ENCODE measurements around the gene RPL37A.

Gene RPL37A

DNA sequence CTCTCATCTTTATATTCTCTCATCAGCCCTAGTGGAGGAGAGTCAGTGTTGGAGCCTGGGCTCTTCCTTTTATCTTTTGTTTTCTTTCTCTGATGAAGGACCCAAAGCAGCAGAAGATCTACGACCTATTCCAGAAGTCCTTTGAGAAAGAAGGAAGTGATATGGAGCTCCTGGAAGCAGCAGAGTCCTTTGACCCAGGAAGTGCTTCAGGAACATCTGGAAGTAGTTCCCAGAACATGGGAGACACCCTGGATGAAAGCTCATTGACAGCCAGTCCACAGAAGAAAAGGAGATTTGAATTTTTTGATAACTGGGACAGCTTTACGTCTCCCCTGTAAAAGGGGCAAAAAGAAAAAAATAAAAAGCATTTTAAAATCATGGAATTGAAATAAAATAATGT lies 16.0 kb upstream of the RPL37A start:
- no peak for DNase-seq

DNA sequence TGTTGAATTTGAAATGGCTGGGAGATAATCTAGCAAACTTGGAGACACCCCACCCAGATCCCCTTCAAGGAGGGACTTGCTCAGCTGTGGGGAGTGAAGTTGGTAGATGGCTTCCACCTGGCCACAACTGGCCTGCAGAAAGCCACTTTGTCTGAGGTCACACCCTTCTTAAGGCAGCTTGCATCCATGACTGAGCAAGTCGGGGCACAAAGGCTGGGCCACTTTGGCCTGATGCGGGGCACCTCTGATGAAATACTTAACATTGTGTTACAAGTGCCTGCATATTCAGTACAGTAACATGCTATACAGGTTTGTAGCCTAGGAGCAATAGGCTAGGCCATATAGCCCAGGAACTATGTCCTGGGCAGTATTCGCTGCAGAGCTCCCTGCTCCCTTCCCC lies 13.4 kb upstream of the RPL37A start:
- no peak for DNase-seq

- no peak for DNase-seq
Observed at GRCh38 chr2:216485745-216486144, 12.9 kb upstream of the RPL37A start.

GRCh38 chr2:216486271-216486670 lies 12.4 kb upstream of the RPL37A start:
- no peak for DNase-seq

DNA sequence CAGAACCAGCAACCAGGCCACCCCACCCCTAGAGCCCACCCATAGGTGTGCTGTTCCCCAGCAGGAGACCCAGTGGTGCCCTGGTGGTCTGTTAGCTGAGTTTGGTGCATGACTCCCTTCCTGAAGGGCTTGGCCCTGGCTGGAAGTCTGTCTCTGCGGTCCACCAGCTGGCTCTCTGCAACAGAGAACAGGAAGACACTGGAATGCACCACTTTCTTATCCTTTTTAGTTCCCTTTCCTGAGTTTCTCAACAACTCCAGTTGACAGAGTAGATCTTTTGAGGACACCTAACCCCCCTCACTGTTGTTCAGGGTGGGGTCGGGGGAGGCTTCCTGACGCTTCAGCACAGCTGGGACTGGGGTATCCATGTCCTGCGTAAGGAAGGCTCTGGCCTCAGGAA lies 11.9 kb upstream of the RPL37A start:
- DNase-seq = no peak

DNA sequence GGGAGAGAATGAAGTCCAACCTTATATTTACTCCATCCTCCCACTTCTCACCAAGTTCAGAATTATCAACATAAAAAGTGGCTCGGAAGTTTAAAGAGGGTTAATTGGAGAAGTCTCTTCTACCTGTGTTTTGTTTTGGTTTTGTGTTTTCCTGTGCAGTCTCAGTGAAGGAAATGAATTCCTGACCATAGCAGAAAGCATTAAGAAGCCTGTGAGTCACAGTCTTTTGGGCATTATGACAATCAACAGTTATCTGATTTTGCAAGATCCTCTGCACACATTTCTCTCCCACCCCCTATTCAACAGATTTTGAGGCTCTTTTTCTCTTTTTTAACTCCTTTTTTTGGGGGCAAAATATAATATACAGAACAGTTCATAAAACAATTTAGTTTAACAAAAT lies 8.6 kb upstream of the RPL37A start:
- DNase-seq = no peak

GRCh38 chr2:216491793-216492596 lies 6.6 kb upstream of the RPL37A start:
- DNase-seq = peak; percentile 37

- peak; percentile 49 for DNase-seq
Observed at GRCh38 chr2:216492597-216493333, 5.9 kb upstream of the RPL37A start.

- DNase-seq = no peak
Observed at GRCh38 chr2:216493334-216493685, 5.3 kb upstream of the RPL37A start.

DNA sequence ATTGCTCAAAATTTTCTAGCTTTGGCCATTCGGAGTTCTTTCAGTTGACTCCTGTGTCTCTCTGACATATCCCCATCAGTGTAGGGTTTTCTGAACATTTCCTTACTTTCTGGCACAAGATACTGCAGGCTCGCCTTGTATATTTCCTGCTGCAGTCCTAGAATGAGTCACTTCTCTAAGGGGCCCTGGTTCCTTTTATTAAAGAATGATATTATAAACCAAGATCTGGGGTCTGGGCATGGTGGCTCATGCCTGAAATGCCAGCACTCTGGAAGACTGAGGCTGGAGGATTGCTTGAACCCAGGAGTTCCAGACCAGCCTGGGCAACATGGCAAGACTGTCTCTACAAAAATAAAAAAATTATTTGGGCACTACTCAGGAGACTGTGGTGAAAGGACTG lies 3.0 kb upstream of the RPL37A start:
- no peak for DNase-seq

DNA sequence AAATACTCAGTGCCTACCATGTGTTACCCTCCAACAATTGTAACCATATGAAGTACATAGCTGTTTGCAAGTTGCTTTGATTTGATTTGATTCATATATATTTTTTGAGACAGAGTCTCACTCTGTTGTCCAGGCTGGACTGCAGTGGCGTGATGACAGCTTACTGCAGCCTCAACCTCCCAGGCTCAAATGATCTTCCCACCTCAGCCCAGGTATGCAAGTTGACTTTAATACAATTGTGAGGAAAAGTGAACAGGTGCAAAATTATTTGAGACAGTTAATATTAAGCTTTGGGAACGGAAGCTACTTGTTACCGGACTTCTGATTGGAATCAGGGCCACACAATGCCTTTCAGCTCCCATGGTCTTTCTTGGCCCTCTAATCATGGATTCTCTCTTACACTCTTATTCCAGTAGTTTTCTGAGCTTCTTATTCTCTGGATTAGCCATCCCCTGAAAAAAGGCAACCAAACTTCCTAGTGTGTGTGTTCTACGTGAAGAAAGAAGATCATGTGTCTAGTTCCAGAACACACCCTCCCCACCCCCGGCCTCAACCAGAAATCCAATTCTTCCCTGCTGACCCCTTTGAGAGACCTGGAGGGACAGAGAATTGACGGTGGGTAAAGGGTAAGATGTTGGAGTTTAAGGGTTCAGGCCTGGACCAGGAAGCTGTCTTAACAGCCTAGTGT lies 1.1 kb upstream of the RPL37A start:
- DNase-seq = no peak

DNA sequence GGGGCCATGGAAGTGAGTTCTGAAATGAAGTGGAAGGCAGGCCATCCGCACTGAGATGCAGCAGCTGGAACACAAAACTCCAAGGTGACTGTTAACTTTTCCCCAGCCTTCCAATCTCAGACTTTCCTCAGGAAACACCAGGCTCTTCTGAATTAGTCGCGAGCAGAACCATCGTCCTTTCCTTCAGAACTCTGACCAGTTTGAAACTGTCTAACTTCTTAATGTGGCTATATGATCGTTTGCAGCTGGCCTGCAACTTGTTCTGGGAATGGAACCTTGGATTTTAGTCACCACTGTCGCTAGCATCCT lies 620 bp upstream of the RPL37A start:
- DNase-seq = no peak

DNA sequence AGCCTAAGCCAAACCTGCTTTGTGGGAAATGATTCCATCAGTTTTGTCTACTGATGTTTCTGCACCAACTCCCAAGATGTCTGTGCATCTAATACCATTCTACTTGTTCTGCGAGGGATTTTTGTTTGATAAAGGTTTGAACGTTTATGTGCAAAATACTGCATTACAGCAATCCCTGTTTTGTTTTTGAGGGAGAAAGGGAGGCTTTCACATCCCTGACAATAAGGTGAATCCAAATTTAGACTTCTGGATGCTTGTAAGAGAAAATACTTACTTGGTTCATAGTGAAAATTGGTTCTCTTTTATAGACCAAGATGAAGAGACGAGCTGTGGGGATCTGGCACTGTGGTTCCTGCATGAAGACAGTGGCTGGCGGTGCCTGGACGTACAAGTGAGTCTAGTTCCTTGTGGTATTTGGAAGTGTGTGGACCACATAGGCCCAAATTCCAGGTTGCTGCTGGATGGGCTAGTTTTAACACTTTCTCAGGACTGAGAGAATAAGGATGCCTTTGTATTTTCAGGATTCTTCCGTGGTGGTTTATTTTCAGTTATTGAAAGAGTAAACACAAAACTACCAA lies 1.1 kb downstream of the RPL37A start:
- DNase-seq = no peak

DNA sequence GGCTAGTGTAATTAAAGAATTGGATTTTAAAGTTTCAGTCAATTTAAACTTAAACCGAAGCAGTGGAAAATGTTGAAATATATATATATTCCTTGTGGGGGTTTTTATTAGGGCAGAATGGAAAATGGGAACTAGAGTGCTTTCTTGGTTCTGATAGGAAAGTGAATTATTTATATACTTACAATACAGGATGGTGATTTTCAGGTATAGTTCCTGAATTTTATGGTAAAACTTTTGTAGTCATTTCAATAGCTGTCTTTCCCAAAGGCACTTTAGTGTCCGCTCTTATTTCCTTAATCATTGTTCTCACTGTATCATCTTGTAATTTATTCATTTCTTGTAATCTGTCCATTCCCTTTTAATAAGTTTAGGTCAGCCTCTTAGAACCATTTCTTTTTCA lies 1.9 kb downstream of the RPL37A start:
- no peak for DNase-seq

GRCh38 chr2:216501854-216502253 lies 3.2 kb downstream of the RPL37A start:
- DNase-seq = no peak

GRCh38 chr2:216502381-216503158 lies 3.9 kb downstream of the RPL37A start:
- DNase-seq = no peak

DNA sequence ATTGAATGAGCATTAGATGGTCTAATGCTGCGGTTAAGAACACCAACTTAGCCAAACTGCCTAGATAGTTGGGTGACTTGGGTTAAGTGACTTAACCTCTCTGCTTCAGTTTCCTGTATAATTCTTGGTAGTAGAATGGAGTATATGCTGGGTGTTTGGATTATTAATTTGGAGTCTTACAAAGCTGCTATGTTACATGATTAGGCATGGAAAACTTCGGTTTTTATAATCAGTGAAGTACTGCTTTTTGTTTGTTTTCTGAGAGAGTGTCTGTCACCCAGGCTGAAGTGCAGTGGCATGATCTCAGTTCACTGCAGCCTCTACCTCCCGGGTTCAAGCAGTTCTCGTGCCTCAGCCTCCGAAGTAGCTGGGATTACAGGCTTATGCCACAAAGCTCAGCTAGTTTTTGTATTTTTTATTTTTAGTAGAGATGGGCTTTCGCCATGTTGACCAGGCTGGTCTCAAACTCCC lies 4.5 kb downstream of the RPL37A start:
- DNase-seq = no peak

DNA sequence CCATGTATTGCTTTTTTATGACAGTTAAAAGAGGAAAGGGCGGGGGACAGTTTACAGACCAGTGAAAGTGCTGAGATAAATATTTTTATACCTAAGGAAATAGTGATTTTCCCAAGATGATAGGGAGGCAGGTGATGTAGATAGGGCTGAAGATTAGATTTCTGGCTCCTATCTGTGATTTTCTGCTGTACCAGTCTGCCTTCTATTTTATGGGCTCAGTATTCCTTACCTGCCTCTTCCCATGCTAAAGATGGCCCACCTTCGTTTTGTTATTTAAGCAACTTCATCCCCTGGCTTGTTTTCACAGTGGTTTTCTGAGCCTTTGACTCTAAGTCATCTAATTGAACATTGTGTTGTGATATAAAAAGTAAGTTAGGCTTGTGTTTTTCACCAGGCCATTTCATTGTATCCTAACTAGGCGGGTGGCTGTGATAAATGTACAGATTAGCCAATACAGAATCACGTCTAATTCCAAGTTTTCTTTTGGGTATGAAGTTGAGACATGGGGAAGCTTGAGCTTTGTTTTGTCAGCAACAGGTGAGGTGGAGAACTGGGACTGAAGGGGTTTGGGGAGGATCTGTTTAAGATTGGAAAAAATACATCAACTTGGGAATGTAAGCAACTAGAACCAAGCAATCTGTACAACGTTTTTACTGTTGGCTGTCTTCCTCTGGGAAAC lies 5.2 kb downstream of the RPL37A start:
- no peak for DNase-seq

GRCh38 chr2:216504376-216504762 lies 5.7 kb downstream of the RPL37A start:
- DNase-seq = no peak

DNA sequence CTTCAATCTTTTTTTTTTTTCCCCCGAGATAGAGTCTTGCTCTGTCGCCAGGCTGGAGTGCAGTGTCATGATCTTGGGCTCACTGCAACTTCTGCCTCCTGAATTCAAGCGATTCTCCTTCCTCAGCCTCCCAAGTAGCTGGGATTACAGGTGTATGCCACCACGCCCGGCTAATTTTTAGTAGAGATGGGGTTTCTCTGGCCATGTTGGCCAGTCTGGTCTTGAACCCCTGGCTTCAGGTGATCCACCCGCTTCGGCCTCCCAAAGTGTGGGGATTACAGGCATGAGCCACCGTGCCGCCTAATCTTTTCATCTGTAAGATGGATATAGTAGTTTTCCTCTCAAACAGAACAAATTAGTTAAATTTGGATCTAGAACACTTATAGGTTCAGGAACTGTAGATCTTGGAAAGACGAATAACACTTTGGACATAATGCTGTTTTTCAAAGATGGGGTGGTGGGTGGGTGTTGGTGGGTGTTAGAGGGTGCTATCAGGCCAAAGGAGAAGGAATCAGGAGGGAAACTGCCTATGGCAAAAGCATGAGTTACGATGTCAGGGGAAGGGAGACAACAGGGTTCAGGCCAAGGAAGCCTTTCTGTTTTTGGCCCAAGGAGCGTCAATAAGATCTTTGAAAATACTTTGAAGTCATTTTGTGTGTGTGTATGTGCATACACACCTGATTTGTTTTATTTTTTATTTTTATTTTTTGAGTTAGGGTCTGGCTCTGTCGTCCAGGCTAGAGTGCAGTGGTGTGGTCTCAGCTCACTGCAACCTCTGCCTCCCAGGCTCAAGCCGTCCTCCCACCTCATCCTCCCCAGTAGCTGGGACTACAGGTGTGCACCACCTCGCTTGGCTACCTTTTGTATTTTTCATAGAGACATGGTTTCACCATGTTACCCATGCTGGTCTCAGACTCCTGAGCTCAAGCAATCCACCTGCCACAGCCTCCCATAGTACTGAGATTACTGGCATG lies 6.8 kb downstream of the RPL37A start:
- no peak for DNase-seq

All from right kidney (tissue), 1 donor.